ENCODE results near the gene MARK3.

The MARK3 gene

GRCh38 chr14:103528587-103529382 is 143.6 kb downstream of the MARK3 start, which contains the start of gene TRMT61A:
Gene TRMT61A (plus strand): TSS chr14:103529196. CDS start chr14:103529979, 783 bp downstream.
- DNase-seq: peak; percentile 60 to 93

- DNase-seq: no peak
Observed at GRCh38 chr14:103529383-103530365, 144.5 kb downstream of the MARK3 start.

- DNase-seq: no peak
Observed at GRCh38 chr14:103530390-103530789, 145.2 kb downstream of the MARK3 start.

- DNase-seq: no peak
Observed at GRCh38 chr14:103530831-103531230, 145.6 kb downstream of the MARK3 start.

GRCh38 chr14:103531421-103532215 is 146.4 kb downstream of the MARK3 start:
- DNase-seq: no peak

- no peak for DNase-seq
Observed at GRCh38 chr14:103532216-103533136, 147.3 kb downstream of the MARK3 start.

GRCh38 chr14:103533137-103533998 is 148.2 kb downstream of the MARK3 start:
- DNase-seq: no peak

GRCh38 chr14:103533999-103534575 is 148.9 kb downstream of the MARK3 start:
- DNase-seq: no peak

GRCh38 chr14:103534576-103535061 is 149.4 kb downstream of the MARK3 start:
- no peak for DNase-seq

- no peak for DNase-seq
Observed at GRCh38 chr14:103535081-103535890, 150.1 kb downstream of the MARK3 start.

GRCh38 chr14:103535891-103536565 is 150.8 kb downstream of the MARK3 start:
- no peak for DNase-seq

- no peak for DNase-seq
Observed at GRCh38 chr14:103536693-103537092, 151.5 kb downstream of the MARK3 start.

- no peak for DNase-seq
Observed at GRCh38 chr14:103537175-103537990, 152.2 kb downstream of the MARK3 start.

GRCh38 chr14:103538291-103539055 is 153.3 kb downstream of the MARK3 start:
- DNase-seq: no peak

GRCh38 chr14:103539056-103539825 is 154.0 kb downstream of the MARK3 start:
- no peak for DNase-seq

All from NCI-H187 (cell line).